Activated T-cell treated with anti-CD3 and anti-CD28 coated beads, Interleukin-2, amount 50 U/mL, for 24 hours (primary cell): ENCODE results near the gene P2RY2.
A peak's percentile ranks its signal among the peaks of the same experiment; 100 is the strongest.
"Not testable (repeated sequence)": the region's sequence is repeated elsewhere in the genome, so short reads cannot be mapped to it uniquely, and the experiment has no call there.

Source experiments
- DNase-seq: peaks from one replicate; pipeline ENCODE4 v3.0.0-alpha.2; 2020
- H3K27ac Mint-ChIP-seq: 2 replicates; pipeline ENCODE4 v1.8.0; 2020; ENCODE audit warnings: mild to moderate bottlenecking, mixed read lengths
- H3K27me3 Mint-ChIP-seq: 2 replicates; pipeline ENCODE4 v1.8.0; 2020; ENCODE audit warnings: mixed read lengths
- H3K36me3 Mint-ChIP-seq: 2 replicates; pipeline ENCODE4 v1.8.0; 2020; ENCODE audit warnings: low read depth, mixed read lengths
- H3K4me1 Mint-ChIP-seq: 2 replicates; pipeline ENCODE4 v1.8.0; 2020; ENCODE audit warnings: low read depth, mixed read lengths
- H3K4me3 Mint-ChIP-seq: 2 replicates; pipeline ENCODE4 v1.8.0; 2020; ENCODE audit warnings: mild to moderate bottlenecking, moderate library complexity, mixed read lengths
- H3K9me3 Mint-ChIP-seq: 2 replicates; pipeline ENCODE4 v1.8.0; 2020; ENCODE audit warnings: mixed read lengths

The P2RY2 gene

GRCh38 chr11:73225001-73225686 is 7.1 kb downstream of the P2RY2 start:
- Mint-ChIP-seq H3K36me3 (no peaks in the 10 kb centered on the region), H3K27me3 (peaks cover 5% of the 10 kb centered on the region), H3K9me3 (no peaks in the 10 kb centered on the region), H3K4me3 (no peak overlapping the region), H3K27ac (no peak overlapping the region), H3K4me1 (no peaks in the 10 kb centered on the region)
- DNase-seq: no peak

- Mint-ChIP-seq H3K4me3 (no peak overlapping the region), H3K27me3 (no peaks in the 10 kb centered on the region), H3K27ac (no peak overlapping the region), H3K4me1 (no peaks in the 10 kb centered on the region), H3K36me3 (no peaks in the 10 kb centered on the region), H3K9me3 (no peaks in the 10 kb centered on the region)
- DNase-seq: no peak
Measured at GRCh38 chr11:73225851-73226250, 7.8 kb downstream of the P2RY2 start.

GRCh38 chr11:73226297-73227006 is 8.4 kb downstream of the P2RY2 start:
- DNase-seq: no peak
- no peak overlapping the region for H3K27ac Mint-ChIP-seq
- H3K4me3 Mint-ChIP-seq: no peak overlapping the region
- H3K9me3 Mint-ChIP-seq: no peaks in the 10 kb centered on the region
- no peaks in the 10 kb centered on the region for H3K4me1 Mint-ChIP-seq
- no peaks in the 10 kb centered on the region for H3K36me3 Mint-ChIP-seq
- H3K27me3 Mint-ChIP-seq: no peaks in the 10 kb centered on the region

GRCh38 chr11:73227571-73228211 is 9.6 kb downstream of the P2RY2 start:
- Mint-ChIP-seq H3K4me1 (no peaks in the 10 kb centered on the region), H3K9me3 (no peaks in the 10 kb centered on the region), H3K27me3 (no peaks in the 10 kb centered on the region), H3K4me3 (no peak overlapping the region), H3K36me3 (no peaks in the 10 kb centered on the region), H3K27ac (no peak overlapping the region)
- no peak for DNase-seq

GRCh38 chr11:73228268-73229134 is 10.4 kb downstream of the P2RY2 start:
- no peaks in the 10 kb centered on the region for H3K4me1 Mint-ChIP-seq
- H3K27ac Mint-ChIP-seq: no peak overlapping the region
- H3K27me3 Mint-ChIP-seq: no peaks in the 10 kb centered on the region
- no peak for DNase-seq
- no peak overlapping the region for H3K4me3 Mint-ChIP-seq
- H3K9me3 Mint-ChIP-seq: no peaks in the 10 kb centered on the region
- H3K36me3 Mint-ChIP-seq: no peaks in the 10 kb centered on the region

- Mint-ChIP-seq H3K4me1 (no peaks in the 10 kb centered on the region), H3K9me3 (no peaks in the 10 kb centered on the region), H3K36me3 (no peaks in the 10 kb centered on the region), H3K4me3 (no peak overlapping the region), H3K27ac (no peak overlapping the region), H3K27me3 (no peaks in the 10 kb centered on the region)
- no peak for DNase-seq
Measured at GRCh38 chr11:73229321-73229895, 11.3 kb downstream of the P2RY2 start.

GRCh38 chr11:73229896-73230875 is 12.1 kb downstream of the P2RY2 start:
- Mint-ChIP-seq H3K4me1 (no peaks in the 10 kb centered on the region), H3K27me3 (no peaks in the 10 kb centered on the region), H3K9me3 (no peaks in the 10 kb centered on the region), H3K36me3 (no peaks in the 10 kb centered on the region), H3K4me3 (no peak overlapping the region), H3K27ac (no peak overlapping the region)
- DNase-seq: peak; percentile 13

- Mint-ChIP-seq H3K4me3 (no peak overlapping the region), H3K4me1 (no peaks in the 10 kb centered on the region), H3K9me3 (no peaks in the 10 kb centered on the region), H3K27me3 (no peaks in the 10 kb centered on the region), H3K27ac (no peak overlapping the region), H3K36me3 (no peaks in the 10 kb centered on the region)
- peak; percentile 15 for DNase-seq
Measured at GRCh38 chr11:73230931-73231330, 12.8 kb downstream of the P2RY2 start.

GRCh38 chr11:73232487-73232886 is 14.4 kb downstream of the P2RY2 start:
- not testable (repeated sequence) for H3K4me3 Mint-ChIP-seq, H3K4me1 Mint-ChIP-seq, H3K9me3 Mint-ChIP-seq, DNase-seq, H3K36me3 Mint-ChIP-seq, H3K27ac Mint-ChIP-seq, H3K27me3 Mint-ChIP-seq

GRCh38 chr11:73233211-73233610 is 15.1 kb downstream of the P2RY2 start:
- DNase-seq: no peak
- no peak overlapping the region for H3K27ac Mint-ChIP-seq
- H3K4me3 Mint-ChIP-seq: no peak overlapping the region
- H3K36me3 Mint-ChIP-seq: no peaks in the 10 kb centered on the region
- H3K9me3 Mint-ChIP-seq: no peaks in the 10 kb centered on the region
- no peaks in the 10 kb centered on the region for H3K4me1 Mint-ChIP-seq
- no peaks in the 10 kb centered on the region for H3K27me3 Mint-ChIP-seq

- H3K4me1 Mint-ChIP-seq: no peaks in the 10 kb centered on the region
- H3K36me3 Mint-ChIP-seq: no peaks in the 10 kb centered on the region
- H3K9me3 Mint-ChIP-seq: no peaks in the 10 kb centered on the region
- DNase-seq: no peak
- H3K27me3 Mint-ChIP-seq: no peaks in the 10 kb centered on the region
- no peak overlapping the region for H3K27ac Mint-ChIP-seq
- no peak overlapping the region for H3K4me3 Mint-ChIP-seq
Measured at GRCh38 chr11:73233692-73234470, 15.8 kb downstream of the P2RY2 start.

- no peak for DNase-seq
- no peaks in the 10 kb centered on the region for H3K4me1 Mint-ChIP-seq
- H3K9me3 Mint-ChIP-seq: no peaks in the 10 kb centered on the region
- no peak overlapping the region for H3K27ac Mint-ChIP-seq
- no peaks in the 10 kb centered on the region for H3K27me3 Mint-ChIP-seq
- H3K36me3 Mint-ChIP-seq: no peaks in the 10 kb centered on the region
- no peak overlapping the region for H3K4me3 Mint-ChIP-seq
Measured at GRCh38 chr11:73234471-73235181, 16.5 kb downstream of the P2RY2 start.
